GM23338 (cell line): ENCODE results near the gene GLCCI1. TPM values are rescaled to one million over a fixed set of nuclear protein-coding genes. Genes with fewer than 3 reads are reported as not detected.
A peak's percentile ranks its signal among the peaks of the same experiment; 100 is the strongest.
"Not testable (repeated sequence)": the region's sequence is repeated elsewhere in the genome, so short reads cannot be mapped to it uniquely, and the experiment has no call there.

ENCODE experiments used
- ATAC-seq: fragments of 200-7000 bp; cut with Tn5 transposase; 3 replicates; pipeline ENCODE4 v1.9.1; 2020
- DNase-seq: peaks from one replicate; pipeline ENCODE4 v3.0.0-alpha.2; 2015; ENCODE audit warnings: low spot score
- H2AFZ ChIP-seq: fragments of 200-600 bp; sonication (generic); 2 replicates; pipeline ENCODE4 v1.8.0; 2016; ENCODE audit warnings: antibody characterized with exemption, mild to moderate bottlenecking, moderate library complexity
- H3F3A ChIP-seq: fragments of 200-600 bp; sonication (generic); replicated peaks from 2 replicates; pipeline ENCODE4 v1.8.0; 2017; ENCODE audit warnings: antibody characterized with exemption, mixed run types, low read depth
- H3K27ac ChIP-seq: fragments of 200-600 bp; sonication (generic); 2 replicates; pipeline ENCODE4 v1.6.1; 2016; ENCODE audit warnings: low read depth
- H3K27me3 ChIP-seq: fragments of 200-600 bp; sonication (generic); 2 replicates; pipeline ENCODE4 v1.8.0; 2016; ENCODE audit warnings: mild to moderate bottlenecking, mixed run types, moderate library complexity; ENCODE audit not compliant: insufficient read depth
- H3K36me3 ChIP-seq: fragments of 200-600 bp; sonication (generic); 2 replicates; pipeline ENCODE4 v1.8.0; 2016; ENCODE audit warnings: mild to moderate bottlenecking; ENCODE audit not compliant: insufficient read depth
- H3K4me1 ChIP-seq: fragments of 200-600 bp; sonication (generic); 2 replicates; pipeline ENCODE4 v1.8.0; 2016; ENCODE audit warnings: mild to moderate bottlenecking, moderate library complexity; ENCODE audit not compliant: insufficient read depth
- H3K4me2 ChIP-seq: fragments of 200-600 bp; sonication (generic); 2 replicates; pipeline ENCODE4 v1.7.1; 2017; ENCODE audit warnings: mixed run types
- H3K4me3 ChIP-seq: fragments of 200-600 bp; sonication (generic); 2 replicates; pipeline ENCODE4 v1.6.1; 2016; ENCODE audit warnings: mixed run types
- H3K79me2 ChIP-seq: fragments of 200-600 bp; sonication (generic); replicated peaks from 2 replicates; pipeline ENCODE4 v1.8.0; 2017; ENCODE audit warnings: mild to moderate bottlenecking; ENCODE audit not compliant: insufficient read depth
- H3K9me2 ChIP-seq: fragments of 200-600 bp; sonication (generic); 2 replicates; pipeline ENCODE4 v1.8.0; 2017; ENCODE audit not compliant: insufficient read depth
- H4K20me1 ChIP-seq: fragments of 200-600 bp; sonication (generic); replicated peaks from 2 replicates; pipeline ENCODE4 v1.8.0; 2017; ENCODE audit warnings: mild to moderate bottlenecking; ENCODE audit not compliant: insufficient read depth
- H3K27ac Mint-ChIP-seq: 2 replicates; pipeline ENCODE4 v1.8.0; 2020; ENCODE audit warnings: inconsistent platforms, mild to moderate bottlenecking, moderate library complexity, mixed read lengths
- H3K27me3 Mint-ChIP-seq: 3 replicates; pipeline ENCODE4 v1.8.0; 2022; ENCODE audit warnings: low read depth, mild to moderate bottlenecking, moderate library complexity, mixed read lengths, inconsistent platforms; ENCODE audit not compliant: insufficient read depth, poor library complexity
- H3K36me3 Mint-ChIP-seq: 3 replicates; pipeline ENCODE4 v1.8.0; 2021; ENCODE audit warnings: low read depth, mild to moderate bottlenecking, inconsistent platforms, moderate library complexity, mixed read lengths
- H3K4me1 Mint-ChIP-seq: 3 replicates; pipeline ENCODE4 v1.8.0; 2020; ENCODE audit warnings: mild to moderate bottlenecking, inconsistent platforms, mixed read lengths
- H3K4me3 Mint-ChIP-seq: 3 replicates; pipeline ENCODE4 v1.8.0; 2021; ENCODE audit warnings: moderate library complexity, mild to moderate bottlenecking, inconsistent platforms, mixed read lengths
- H3K9me3 Mint-ChIP-seq: 3 replicates; pipeline ENCODE4 v1.8.0; 2020; ENCODE audit warnings: moderate library complexity, mild to moderate bottlenecking, inconsistent platforms, mixed read lengths
- CREB1 ChIP-seq: fragments of 250-450 bp; sonication (Bioruptor Pico); IDR thresholded peaks from 2 replicates; pipeline ENCODE4 v1.5.0; 2020; ENCODE audit warnings: low read depth, mild to moderate bottlenecking, moderate library complexity
- EZH2phosphoT487 ChIP-seq: fragments of 200-600 bp; sonication (generic); IDR thresholded peaks from one replicate; pipeline ENCODE4 v1.8.1; 2018; ENCODE audit warnings: antibody characterized with exemption; ENCODE audit not compliant: unreplicated experiment
- JUNB ChIP-seq: IDR thresholded peaks from one replicate; pipeline ENCODE4 v1.6.1; 2016; ENCODE audit warnings: antibody characterized with exemption; ENCODE audit not compliant: unreplicated experiment
- NANOG ChIP-seq: IDR thresholded peaks from 2 replicates; pipeline ENCODE4 v1.6.1; 2016; ENCODE audit warnings: antibody characterized with exemption, borderline replicate concordance
- POLR2AphosphoS5 ChIP-seq: IDR thresholded peaks from 2 replicates; pipeline ENCODE4 v1.6.1; 2016; ENCODE audit warnings: antibody characterized with exemption, low read depth
- ZNF331 ChIP-seq: fragments of 250-450 bp; sonication (Bioruptor Pico); IDR thresholded peaks from 2 replicates; pipeline ENCODE4 v1.5.0; 2020; ENCODE audit warnings: low read depth, mild to moderate bottlenecking, moderate library complexity
- polyA plus RNA-seq: library from polyadenylated mRNA; unstranded; fragments of >200 nt; fragmentation: Nextera tagmentation; extraction: Ambion mirVana; gene quantifications from 2 replicates; pipeline ENCODE4 v1.2.1, GENCODE V29; 2016
- total RNA-seq: library from RNA; depleted of rRNA; stranded (reverse); fragments of >200 nt; shearing (Covaris generic); gene quantifications from 2 replicates; pipeline ENCODE4 v1.2.3, GENCODE V29; 2014
- TF ChIP-seq, protein P1 (sequence below): IDR thresholded peaks from one replicate; pipeline ENCODE4 v1.6.1; 2018; ENCODE audit warnings: antibody characterized with exemption; ENCODE audit not compliant: unreplicated experiment

Gene GLCCI1
- total and polyA plus RNA-seq, 2 experiments from 2014 or later = 15.0 to 15.7 TPM

DNA sequence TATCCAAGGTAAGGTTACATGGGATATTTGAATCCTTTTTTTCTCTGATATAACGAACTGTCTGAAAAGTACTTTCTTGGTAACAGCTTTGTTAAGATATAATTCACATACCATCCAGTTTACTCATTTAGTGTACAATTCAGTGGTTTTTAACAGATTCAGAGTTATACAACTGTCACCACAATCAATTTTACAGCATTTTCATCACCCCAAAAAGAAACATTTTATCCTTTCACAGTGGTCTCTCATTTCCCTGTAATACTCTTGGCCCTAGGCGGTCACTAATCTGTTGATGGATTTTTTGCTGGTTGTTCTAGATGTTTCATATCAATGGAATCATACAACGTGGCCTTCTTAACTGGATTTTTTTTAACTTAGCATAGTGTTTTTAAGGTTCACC is 91.6 kb downstream of the GLCCI1 start:
- DNase-seq = no peak
- Mint-ChIP-seq H3K27ac (no peak overlapping the region), H3K36me3 (peaks cover 42% of the 10 kb centered on the region; the same call in 2 of the 3 replicates), H3K4me1 (peaks cover 6% of the 10 kb centered on the region; the same call in 2 of the 3 replicates), H3K4me3 (no peak overlapping the region), H3K27me3 (no peaks in the 10 kb centered on the region), H3K9me3 (no peaks in the 10 kb centered on the region)
- ATAC-seq = no peak
- Histone ChIP-seq H3K27me3 (no peaks in the 10 kb centered on the region), H3K27ac (0 out of 2 replicates have a peak overlapping the region, but pooled peaks have one; percentile 6), H3K4me1 (peaks cover 4% of the 10 kb centered on the region; the same call in 1 of the 2 replicates), H3K4me3 (no peak overlapping the region), H3K79me2 (no peaks in the 10 kb centered on the region), H4K20me1 (no peaks in the 10 kb centered on the region), H3K4me2 (no peak overlapping the region), H3K9me2 (no peaks in the 10 kb centered on the region), H2AFZ (no peak overlapping the region), H3K36me3 (no peaks in the 10 kb centered on the region; the same call in 1 of the 2 replicates), H3F3A (no peaks in the 10 kb centered on the region)
- TF ChIP-seq CREB1 (no peak), POLR2AphosphoS5 (no peak), JUNB (no peak), NANOG (no peak), EZH2phosphoT487 (no peak)
- TF ChIP-seq, protein P1, sequence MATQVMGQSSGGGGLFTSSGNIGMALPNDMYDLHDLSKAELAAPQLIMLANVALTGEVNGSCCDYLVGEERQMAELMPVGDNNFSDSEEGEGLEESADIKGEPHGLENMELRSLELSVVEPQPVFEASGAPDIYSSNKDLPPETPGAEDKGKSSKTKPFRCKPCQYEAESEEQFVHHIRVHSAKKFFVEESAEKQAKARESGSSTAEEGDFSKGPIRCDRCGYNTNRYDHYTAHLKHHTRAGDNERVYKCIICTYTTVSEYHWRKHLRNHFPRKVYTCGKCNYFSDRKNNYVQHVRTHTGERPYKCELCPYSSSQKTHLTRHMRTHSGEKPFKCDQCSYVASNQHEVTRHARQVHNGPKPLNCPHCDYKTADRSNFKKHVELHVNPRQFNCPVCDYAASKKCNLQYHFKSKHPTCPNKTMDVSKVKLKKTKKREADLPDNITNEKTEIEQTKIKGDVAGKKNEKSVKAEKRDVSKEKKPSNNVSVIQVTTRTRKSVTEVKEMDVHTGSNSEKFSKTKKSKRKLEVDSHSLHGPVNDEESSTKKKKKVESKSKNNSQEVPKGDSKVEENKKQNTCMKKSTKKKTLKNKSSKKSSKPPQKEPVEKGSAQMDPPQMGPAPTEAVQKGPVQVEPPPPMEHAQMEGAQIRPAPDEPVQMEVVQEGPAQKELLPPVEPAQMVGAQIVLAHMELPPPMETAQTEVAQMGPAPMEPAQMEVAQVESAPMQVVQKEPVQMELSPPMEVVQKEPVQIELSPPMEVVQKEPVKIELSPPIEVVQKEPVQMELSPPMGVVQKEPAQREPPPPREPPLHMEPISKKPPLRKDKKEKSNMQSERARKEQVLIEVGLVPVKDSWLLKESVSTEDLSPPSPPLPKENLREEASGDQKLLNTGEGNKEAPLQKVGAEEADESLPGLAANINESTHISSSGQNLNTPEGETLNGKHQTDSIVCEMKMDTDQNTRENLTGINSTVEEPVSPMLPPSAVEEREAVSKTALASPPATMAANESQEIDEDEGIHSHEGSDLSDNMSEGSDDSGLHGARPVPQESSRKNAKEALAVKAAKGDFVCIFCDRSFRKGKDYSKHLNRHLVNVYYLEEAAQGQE = no peak

DNA sequence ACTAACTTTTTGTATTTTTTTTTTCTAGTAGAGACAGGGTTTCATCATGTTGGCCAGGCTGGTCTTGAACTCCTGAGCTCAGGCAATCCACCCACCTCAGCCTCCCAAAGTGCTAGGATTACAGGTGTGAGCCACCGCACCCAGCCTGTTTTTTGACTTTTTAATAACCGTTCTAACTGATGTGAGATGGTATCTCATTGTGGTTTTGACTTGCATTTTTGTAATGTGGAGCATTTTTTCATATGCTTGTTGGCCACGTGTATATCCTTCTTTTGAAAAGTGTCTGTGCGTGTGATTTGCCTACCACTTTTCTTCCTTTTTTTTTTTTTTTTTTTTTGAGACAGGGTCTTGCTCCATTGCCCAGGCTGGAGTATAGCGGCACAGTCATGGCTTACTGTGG is 94.7 kb downstream of the GLCCI1 start:
- not testable (repeated sequence) for H4K20me1 ChIP-seq, H3K36me3 ChIP-seq, H3K4me3 Mint-ChIP-seq, H3K9me2 ChIP-seq, H3K9me3 Mint-ChIP-seq, H2AFZ ChIP-seq, DNase-seq, H3K4me3 ChIP-seq, H3K79me2 ChIP-seq, H3K27ac Mint-ChIP-seq, H3K4me2 ChIP-seq, ATAC-seq, H3K27me3 ChIP-seq, H3F3A ChIP-seq, H3K27me3 Mint-ChIP-seq, H3K27ac ChIP-seq
- Mint-ChIP-seq H3K4me1 (peaks cover 29% of the 10 kb centered on the region), H3K36me3 (peaks cover 32% of the 10 kb centered on the region; the same call in 2 of the 3 replicates)
- H3K4me1 ChIP-seq = peaks cover 21% of the 10 kb centered on the region

DNA sequence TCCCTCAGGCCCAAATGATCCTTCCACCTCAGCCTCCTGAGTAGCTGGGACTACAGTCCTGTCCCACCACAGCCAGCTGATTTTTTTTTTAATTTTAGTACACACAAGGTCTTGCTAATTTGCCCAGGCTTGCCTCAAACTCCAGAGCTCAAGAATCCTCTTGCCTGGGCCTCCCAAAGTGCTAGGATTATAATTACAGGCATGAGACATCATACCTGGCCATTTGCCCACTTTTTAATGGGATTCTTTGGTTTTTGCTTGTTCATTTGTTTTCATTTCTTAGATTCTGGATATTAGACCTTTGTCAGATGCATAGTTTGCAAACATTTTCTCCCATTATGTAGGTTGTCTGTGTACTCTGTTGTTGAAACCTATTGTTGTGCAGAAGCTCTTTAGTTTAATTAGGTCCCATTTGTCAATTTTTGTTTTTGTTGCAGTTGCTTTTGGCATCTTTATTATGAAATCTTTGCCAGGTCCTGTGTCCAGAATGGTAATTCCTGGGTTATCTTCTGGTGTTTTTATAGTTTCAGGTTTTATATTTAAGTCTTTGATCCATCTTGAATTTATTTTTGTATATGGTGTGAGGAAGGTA is 95.2 kb downstream of the GLCCI1 start:
- no peak overlapping the region for H3K4me2 ChIP-seq
- no peaks in the 10 kb centered on the region for H3F3A ChIP-seq
- no peak overlapping the region for H2AFZ ChIP-seq
- Mint-ChIP-seq H3K4me1 (peaks cover 34% of the 10 kb centered on the region), H3K36me3 (peaks cover 32% of the 10 kb centered on the region; the same call in 2 of the 3 replicates), H3K27me3 (no peaks in the 10 kb centered on the region), H3K9me3 (no peaks in the 10 kb centered on the region), H3K4me3 (no peak overlapping the region), H3K27ac (no peak overlapping the region)
- H3K27ac ChIP-seq = no peak overlapping the region
- H3K9me2 ChIP-seq = 0 out of 2 replicates have a peak, but pooled peaks cover 6% of the 10 kb centered on the region
- ATAC-seq = no peak
- H3K79me2 ChIP-seq = peaks cover 4% of the 10 kb centered on the region
- peaks cover 26% of the 10 kb centered on the region for H3K4me1 ChIP-seq
- no peaks in the 10 kb centered on the region; the same call in 1 of the 2 replicates for H3K36me3 ChIP-seq
- H3K27me3 ChIP-seq = no peaks in the 10 kb centered on the region
- H4K20me1 ChIP-seq = no peaks in the 10 kb centered on the region
- no peak overlapping the region for H3K4me3 ChIP-seq
- DNase-seq = no peak
- TF ChIP-seq ZNF331 = no peak
